ENCODE results near the gene EXOC7.

DNA sequence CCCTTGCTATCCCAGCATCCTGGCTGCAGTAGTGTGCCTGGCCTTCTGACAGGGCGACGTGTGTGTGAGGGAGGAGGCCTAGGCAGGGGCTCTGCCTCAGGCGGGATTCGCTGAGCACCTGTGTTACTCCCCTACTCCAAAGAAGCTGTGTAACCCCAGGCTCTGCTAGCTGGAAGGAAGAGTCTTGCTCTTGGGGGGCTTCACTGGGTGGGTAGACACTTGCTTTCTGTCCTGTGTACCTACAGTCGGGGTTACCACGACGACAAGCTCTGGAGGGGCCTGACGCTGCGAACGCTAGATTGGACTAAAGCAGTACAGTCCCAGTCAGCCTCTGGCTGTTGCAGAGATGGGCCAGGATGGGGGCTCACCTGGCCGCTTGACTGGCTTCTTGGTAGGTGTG lies 9.5 kb downstream of the EXOC7 start:
- TF ChIP-seq EP300 (conservative IDR thresholded peaks at IDR 0.05; ENCODE audit: poor library complexity, severe bottlenecking) (no peak), MXI1 (conservative IDR thresholded peaks at IDR 0.05; ENCODE audit: poor library complexity, severe bottlenecking) (no peak), POLR2AphosphoS5 (IDR thresholded peaks at IDR 0.05) (no peak), RAD21 (conservative IDR thresholded peaks at IDR 0.05) (no peak)
- TF ChIP-seq, protein P1, sequence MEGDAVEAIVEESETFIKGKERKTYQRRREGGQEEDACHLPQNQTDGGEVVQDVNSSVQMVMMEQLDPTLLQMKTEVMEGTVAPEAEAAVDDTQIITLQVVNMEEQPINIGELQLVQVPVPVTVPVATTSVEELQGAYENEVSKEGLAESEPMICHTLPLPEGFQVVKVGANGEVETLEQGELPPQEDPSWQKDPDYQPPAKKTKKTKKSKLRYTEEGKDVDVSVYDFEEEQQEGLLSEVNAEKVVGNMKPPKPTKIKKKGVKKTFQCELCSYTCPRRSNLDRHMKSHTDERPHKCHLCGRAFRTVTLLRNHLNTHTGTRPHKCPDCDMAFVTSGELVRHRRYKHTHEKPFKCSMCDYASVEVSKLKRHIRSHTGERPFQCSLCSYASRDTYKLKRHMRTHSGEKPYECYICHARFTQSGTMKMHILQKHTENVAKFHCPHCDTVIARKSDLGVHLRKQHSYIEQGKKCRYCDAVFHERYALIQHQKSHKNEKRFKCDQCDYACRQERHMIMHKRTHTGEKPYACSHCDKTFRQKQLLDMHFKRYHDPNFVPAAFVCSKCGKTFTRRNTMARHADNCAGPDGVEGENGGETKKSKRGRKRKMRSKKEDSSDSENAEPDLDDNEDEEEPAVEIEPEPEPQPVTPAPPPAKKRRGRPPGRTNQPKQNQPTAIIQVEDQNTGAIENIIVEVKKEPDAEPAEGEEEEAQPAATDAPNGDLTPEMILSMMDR (IDR thresholded peaks at IDR 0.05; ENCODE audit: poor library complexity, severe bottlenecking) = no peak
